Psoas muscle (tissue), 8 donors: ENCODE results near the gene CACNA2D4. TPM values are rescaled to one million over a fixed set of nuclear protein-coding genes. Genes with fewer than 3 reads are reported as not detected.

Experiments
- ATAC-seq, 4 donors: fragments of 200-7000 bp; cut with Tn5 transposase; one replicate each; pipeline ENCODE4 v1.9.1; 2020; ENCODE audit warnings: moderate library complexity in 3 of 4, mild to moderate bottlenecking in 2 of 4
- DNase-seq, 2 donors: peaks; one replicate each; pipeline ENCODE4 v3.0.0-alpha.2; 2020
- H3K27ac ChIP-seq: fragments of 200-600 bp; one replicate; pipeline ENCODE4 v1.8.0; 2022
- H3K27me3 ChIP-seq, 3 donors: fragments of 200-600 bp in 1 of 3; one replicate each; pipeline versions ENCODE4 v1.6.1 to v1.8.0; 2013 to 2022; ENCODE audit warnings: low read length in 2 of 3, mild to moderate bottlenecking in 2 of 3, moderate library complexity in 1 of 3; ENCODE audit not compliant: insufficient read depth in 3 of 3
- H3K36me3 ChIP-seq, 2 donors: fragments of 200-600 bp in 1 of 2; one replicate each; pipeline versions ENCODE4 v1.6.1 to v1.8.0; 2013 to 2022; ENCODE audit warnings: low read depth in 1 of 2, mild to moderate bottlenecking in 1 of 2, moderate library complexity in 1 of 2; ENCODE audit not compliant: insufficient read depth in 1 of 2
- H3K4me1 ChIP-seq: fragments of 200-600 bp; one replicate; pipeline ENCODE4 v1.8.0; 2022
- H3K4me3 ChIP-seq: fragments of 200-600 bp; one replicate; pipeline ENCODE4 v1.8.0; 2022; ENCODE audit warnings: mild to moderate bottlenecking
- H3K9me3 ChIP-seq: fragments of 200-600 bp; one replicate; pipeline ENCODE4 v1.8.0; 2022
- CTCF ChIP-seq: fragments of 200-600 bp; IDR thresholded peaks from one replicate; pipeline ENCODE4 v1.8.0; 2022; ENCODE audit warnings: antibody characterized with exemption
- WGBS, 3 donors: extraction: QIAGEN DNeasy Blood & Tissue Kit; methylation state at CpG; one replicate each; pipeline versions ENCODE4 v1.1.6 to v1.1.7; 2013; 5-methylcytosine and 5-hydroxymethylcytosine counted together
- intact Hi-C, 2 donors: fragments of 100-400 bp; cut with DNase I; formaldehyde crosslinking; loops; one replicate each; pipeline versions ENCODE4 v1.11.0 to v1.14.2; 2022
- long read RNA-seq, 2 donors: library from polyadenylated mRNA; unstranded; transcript quantifications; one replicate each; pipeline ENCODE4 v2.0.0, GENCODE V29; 2021
- polyA plus RNA-seq, 3 donors: library from polyadenylated mRNA; stranded (reverse); fragments of 200-250 nt; gene quantifications; one replicate each; pipeline ENCODE4 v1.2.3, GENCODE V29; 2013
- total RNA-seq, 4 donors: library from RNA; stranded (reverse); fragmentation: NEBNext Ultra II Directional in 2 of 4; extraction: Animal tissue kit (Norgen Biotek cat#: 25700) in 2 of 4; gene quantifications; one replicate each; pipeline versions ENCODE4 v1.2.1 to v1.2.4, GENCODE V29; 2021 to 2023
- donor health status: healthy with polysubstance abuse.
- donor health status: DM: no; HTN: no; CAD: no; lungs with moderate emphysema.
- donor health status: Bipolar disorder and iron deficiency.
- donor health status: healthy.
- donor health status: DM: yes; HTN: yes; CAD: no.
- donor health status: DM: no; HTN: no; CAD: no.
- donor health status: DM: no; HTN: no; CAD: no.
- donor health status: DM: yes; HTN: yes; CAD: no.

CACNA2D4 gene
- total RNA-seq = 1 to 10 TPM in 1 of 4 donors, under 1 TPM in 3; 0.91 to 1.8 (median 0.94) TPM
- 1 to 10 TPM in 1 of 3 donors, under 1 TPM in 2; 0.74 to 1.1 (median 0.90) TPM for polyA plus RNA-seq
- long read RNA-seq, donor 1 = 0 reads
- long read RNA-seq, donor 2 = 0 reads

GRCh38 chr12:1918081-1918883 lies at the start of gene CACNA2D4:
Gene CACNA2D4, minus strand, starts transcription at chr12:1918652. Its CDS starts 179 bp downstream, at chr12:1918473.
- intact Hi-C loops = no loop called here
- H3K4me3 ChIP-seq = peak within 1 kb of the TSS; percentile 39
- ATAC-seq = peak in 2 of 4 donors; percentile 7 to 40
- H3K27ac ChIP-seq = no peak within 1 kb of the TSS
- WGBS, 3 donors = 55 to 67% (median 64%) methylated on average over 16 to 18 of the region's 18 CpGs
- H3K36me3 ChIP-seq = no peaks in the 10 kb centered on the region
- no peaks in the 10 kb centered on the region for H3K9me3 ChIP-seq
- peak in 1 of 2 donors; percentile 49 for DNase-seq
- TF ChIP-seq CTCF = no peak
- peaks cover 12% of the 10 kb centered on the region for H3K4me1 ChIP-seq
- H3K27me3 ChIP-seq = no peaks in the 10 kb centered on the region

- intact Hi-C loops = no loop called here
- H3K27me3 ChIP-seq = no peaks in the 10 kb centered on the region
- WGBS, 3 donors = 83 to 93% (median 85%) methylated on average over 4 of the region's 4 CpGs
- H3K4me1 ChIP-seq = peaks cover 13% of the 10 kb centered on the region
- no peak overlapping the region for H3K27ac ChIP-seq
- no peak overlapping the region for H3K4me3 ChIP-seq
- no peak for TF ChIP-seq CTCF
- no peaks in the 10 kb centered on the region for H3K9me3 ChIP-seq
- H3K36me3 ChIP-seq = peaks cover 0 to 56% of the 10 kb centered on the region in 2 donors
- ATAC-seq (no peak), DNase-seq (no peak)
Measured at GRCh38 chr12:1966561-1967226, 48.2 kb upstream of the CACNA2D4 start.

GRCh38 chr12:1965916-1966315 lies 47.5 kb upstream of the CACNA2D4 start:
- no peak for TF ChIP-seq CTCF
- no peak overlapping the region for H3K4me3 ChIP-seq
- H3K4me1 ChIP-seq = peaks cover 13% of the 10 kb centered on the region
- WGBS, 3 donors = 91 to 93% (median 91%) methylated on average over 2 of the region's 2 CpGs
- H3K27ac ChIP-seq = no peak overlapping the region
- peaks cover 0 to 61% of the 10 kb centered on the region in 2 donors for H3K36me3 ChIP-seq
- ATAC-seq (no peak), DNase-seq (no peak)
- H3K27me3 ChIP-seq = no peaks in the 10 kb centered on the region
- H3K9me3 ChIP-seq = no peaks in the 10 kb centered on the region
- intact Hi-C loops = no loop called here

GRCh38 chr12:1962051-1963020 lies 43.9 kb upstream of the CACNA2D4 start:
- no peaks in the 10 kb centered on the region for H3K4me1 ChIP-seq
- intact Hi-C loops = no loop called here
- ATAC-seq = no peak
- no peak for TF ChIP-seq CTCF
- peaks cover 0 to 60% of the 10 kb centered on the region in 2 donors for H3K36me3 ChIP-seq
- no peaks in the 10 kb centered on the region for H3K27me3 ChIP-seq
- H3K4me3 ChIP-seq = no peak overlapping the region
- H3K9me3 ChIP-seq = no peaks in the 10 kb centered on the region
- no peak overlapping the region for H3K27ac ChIP-seq
- WGBS, 3 donors = 92 to 94% (median 93%) methylated on average over 5 of the region's 5 CpGs
- no peak for DNase-seq
